DND-41 (cell line): ENCODE data around the gene SIPA1.

Experiments
- CTCF ChIP-seq: IDR thresholded peaks from 2 replicates; pipeline ENCODE4 v1.5.1; 2012; ENCODE audit warnings: borderline replicate concordance, low read length, moderate library complexity, mild to moderate bottlenecking; ENCODE audit not compliant: poor library complexity, severe bottlenecking; ENCODE audit errors: extremely low read depth
- EZH2 ChIP-seq: IDR thresholded peaks from 3 replicates; pipeline ENCODE4 v1.6.1; 2012; ENCODE audit warnings: borderline replicate concordance, low read depth, mild to moderate bottlenecking, moderate library complexity, low read length, inconsistent platforms; ENCODE audit not compliant: severe bottlenecking

- TF ChIP-seq CTCF (no peak), EZH2 (no peak)
Measured at GRCh38 chr11:65612691-65613090, 25.2 kb upstream of the SIPA1 start.
